Stimulated activated CD4-positive, alpha-beta T cell treated with anti-CD3 and anti-CD28 coated beads, Interleukin-4, amount 100 ng/mL, for 1 hour (primary cell): ENCODE results near the gene TRIM40.
A peak's percentile ranks its signal among the peaks of the same experiment; 100 is the strongest.
"Not testable (repeated sequence)": the region's sequence is repeated elsewhere in the genome, so short reads cannot be mapped to it uniquely, and the experiment has no call there.

Experiments used
- DNase-seq: peaks from one replicate; pipeline ENCODE4 v3.0.0-alpha.2; 2020

TRIM40 gene

GRCh38 chr6:30113841-30114240 is 22.1 kb upstream of the TRIM40 start:
- no peak for DNase-seq

- no peak for DNase-seq
Measured at GRCh38 chr6:30116724-30117123, 19.2 kb upstream of the TRIM40 start.

- DNase-seq: not testable (repeated sequence)
Measured at GRCh38 chr6:30118691-30119090, 17.2 kb upstream of the TRIM40 start.

- no peak for DNase-seq
Measured at GRCh38 chr6:30121446-30122366, 14.2 kb upstream of the TRIM40 start.

- DNase-seq: no peak
Measured at GRCh38 chr6:30122515-30122914, 13.4 kb upstream of the TRIM40 start.

GRCh38 chr6:30127238-30128093 is 8.5 kb upstream of the TRIM40 start:
- DNase-seq: no peak

GRCh38 chr6:30129265-30130178 is 6.4 kb upstream of the TRIM40 start:
- no peak for DNase-seq

- DNase-seq: no peak
Measured at GRCh38 chr6:30130179-30130679, 5.7 kb upstream of the TRIM40 start.

- peak; percentile 46 for DNase-seq
Measured at GRCh38 chr6:30130887-30131862, 4.8 kb upstream of the TRIM40 start.

- no peak for DNase-seq
Measured at GRCh38 chr6:30131947-30132497, 3.9 kb upstream of the TRIM40 start.

GRCh38 chr6:30135147-30135546 is 793 bp upstream of the TRIM40 start:
- DNase-seq: no peak

- DNase-seq: no peak
Measured at GRCh38 chr6:30136570-30137286, 788 bp downstream of the TRIM40 start.

- not testable (repeated sequence) for DNase-seq
Measured at GRCh38 chr6:30140240-30140639, 4.3 kb downstream of the TRIM40 start.

- no peak for DNase-seq
Measured at GRCh38 chr6:30142665-30143064, 6.7 kb downstream of the TRIM40 start.

- no peak for DNase-seq
Measured at GRCh38 chr6:30143780-30144179, 7.8 kb downstream of the TRIM40 start.

GRCh38 chr6:30144811-30145210 is 8.9 kb downstream of the TRIM40 start:
- DNase-seq: no peak

GRCh38 chr6:30145818-30146217 is 9.9 kb downstream of the TRIM40 start:
- no peak for DNase-seq

GRCh38 chr6:30147096-30147495 is 11.2 kb downstream of the TRIM40 start:
- no peak for DNase-seq

- no peak for DNase-seq
Measured at GRCh38 chr6:30149234-30149633, 13.3 kb downstream of the TRIM40 start.

GRCh38 chr6:30149858-30150550 is 14.1 kb downstream of the TRIM40 start:
- no peak for DNase-seq
